DMS114 treated with DMSO at 0.1 percent for 48 hours (cell line): ENCODE results near the gene FSTL1.

Source experiments
- DNase-seq: peaks from one replicate; lab custom pipeline; 2025; ENCODE audit not compliant: unreplicated experiment; lab: John Stamatoyannopoulos, UW

Gene FSTL1

DNA sequence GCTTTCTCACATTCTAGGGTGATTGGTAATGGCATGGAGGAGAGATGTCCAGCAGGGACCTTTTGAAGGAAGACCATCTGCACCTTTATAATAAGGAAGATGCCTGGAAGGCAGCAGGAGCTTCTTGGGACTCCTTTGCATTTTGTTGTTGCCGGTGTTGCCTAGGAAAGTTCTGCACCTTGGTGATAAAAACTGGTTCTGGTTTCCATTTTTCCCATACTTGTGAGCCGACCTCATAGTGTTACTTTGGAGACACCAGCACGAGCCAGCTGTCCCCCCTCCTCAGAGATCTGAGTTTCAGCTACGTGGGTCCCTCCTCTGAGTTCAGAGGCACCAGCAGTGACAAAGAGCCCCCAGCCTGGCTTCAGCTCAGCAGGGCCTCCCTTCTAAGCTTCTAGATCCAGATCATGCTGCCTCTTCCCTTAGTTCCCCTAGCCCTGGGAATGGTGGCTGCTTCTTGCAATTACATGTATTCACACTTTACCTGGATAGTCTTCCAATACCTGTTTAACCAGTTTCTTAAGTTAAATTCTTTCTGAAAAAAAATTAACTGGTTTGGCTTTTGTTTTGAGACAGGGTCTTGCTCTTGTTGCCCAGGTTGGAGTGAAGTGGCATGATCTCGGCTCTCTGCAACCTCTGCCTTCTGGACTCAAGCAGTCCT is 18.0 kb upstream of the FSTL1 start:
- DNase-seq, result no peak

DNA sequence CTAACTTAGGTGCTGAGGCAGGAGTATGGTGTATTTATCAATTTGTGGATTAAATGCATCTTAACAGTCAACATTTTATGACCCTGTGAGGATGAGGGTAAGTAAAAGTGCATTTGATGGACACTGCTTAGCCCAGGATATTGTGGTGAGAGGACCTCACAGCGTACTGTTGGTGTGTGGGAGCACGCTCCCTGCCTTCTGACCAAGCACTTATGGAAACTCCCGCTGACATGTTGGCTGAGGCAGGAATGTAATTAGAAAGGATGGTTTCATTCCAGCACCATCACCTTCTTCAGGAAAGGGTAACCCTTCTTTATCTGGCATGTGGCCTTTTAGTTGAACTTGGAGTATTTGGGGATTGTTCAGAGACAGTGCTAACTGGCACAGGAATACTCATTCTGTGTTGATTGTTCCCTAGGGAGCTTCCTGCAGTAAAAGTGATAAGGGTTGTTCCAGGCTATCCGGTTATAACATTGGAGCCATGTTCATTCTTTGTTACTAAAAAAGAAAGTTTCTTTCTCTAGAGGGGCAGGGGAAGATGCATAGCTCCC is 11.7 kb upstream of the FSTL1 start:
- DNase-seq, result no peak

DNA sequence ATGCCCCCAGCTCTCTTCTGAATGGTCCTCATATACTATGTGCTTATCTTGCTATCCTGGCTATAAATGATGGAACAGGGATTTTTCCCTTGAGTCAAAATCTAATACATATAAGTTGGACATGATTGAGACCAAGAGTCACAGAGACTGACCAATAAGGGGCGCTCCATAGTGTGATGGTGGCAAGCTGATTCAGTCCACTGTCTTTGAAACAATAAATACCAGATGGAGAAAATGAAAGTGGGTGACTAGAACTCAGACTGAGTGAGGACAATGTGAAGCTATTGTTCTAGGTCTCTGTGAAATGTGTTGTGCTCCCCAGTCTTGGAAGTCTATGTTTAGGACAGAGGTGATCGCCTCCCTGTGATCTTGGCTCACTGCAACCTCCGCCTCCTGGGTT is 10.6 kb upstream of the FSTL1 start:
- DNase-seq, result no peak

DNA sequence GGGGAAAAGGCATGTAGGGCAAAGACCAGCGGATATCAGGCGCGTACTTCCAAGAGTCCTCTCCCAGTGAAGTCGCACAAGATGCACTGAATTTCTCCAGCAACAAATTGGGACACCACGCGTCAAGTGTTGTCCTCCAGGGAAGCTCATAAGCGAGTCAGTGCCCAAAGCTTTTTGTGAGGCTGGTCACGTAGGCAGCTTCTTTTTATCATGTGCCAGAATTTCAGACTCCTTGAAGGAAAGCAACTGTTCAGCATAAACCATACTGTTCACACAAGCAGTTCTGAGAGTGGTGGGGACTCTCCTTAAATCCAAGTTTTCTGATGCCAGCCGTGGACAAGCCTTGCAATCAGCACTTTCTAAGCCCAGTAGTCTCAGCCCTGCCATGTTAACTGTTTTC is 10.1 kb upstream of the FSTL1 start:
- DNase-seq, result no peak

DNA sequence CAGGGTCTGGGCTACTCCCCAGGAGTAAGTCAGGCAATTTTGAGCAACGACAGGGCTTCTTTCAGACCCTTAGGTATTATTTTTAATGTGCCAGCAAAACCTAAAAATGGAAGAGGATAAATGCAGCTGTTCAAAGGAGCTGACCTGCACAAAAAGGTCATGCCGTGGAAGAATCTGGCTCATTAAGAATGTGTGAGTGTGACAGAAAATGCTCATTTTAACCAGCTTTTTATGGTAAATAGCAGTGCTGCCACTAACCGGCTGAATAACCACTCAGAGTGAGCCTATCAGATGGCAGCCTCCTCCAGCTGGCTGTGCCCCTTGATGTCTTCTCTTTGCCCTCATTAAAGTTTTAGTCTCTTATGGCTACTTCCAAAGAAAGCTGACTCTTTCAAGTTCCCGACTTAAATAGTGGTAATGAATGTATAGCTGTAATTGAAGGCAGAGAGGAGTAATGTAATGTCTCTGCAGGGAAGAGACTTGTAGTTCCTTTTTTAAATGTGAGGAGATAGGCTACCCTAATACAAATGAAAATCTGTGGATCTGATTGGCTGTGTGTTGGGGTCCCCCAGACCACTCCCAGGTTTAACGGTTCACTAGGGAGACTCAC is 9.5 kb upstream of the FSTL1 start:
- DNase-seq, result no peak

DNA sequence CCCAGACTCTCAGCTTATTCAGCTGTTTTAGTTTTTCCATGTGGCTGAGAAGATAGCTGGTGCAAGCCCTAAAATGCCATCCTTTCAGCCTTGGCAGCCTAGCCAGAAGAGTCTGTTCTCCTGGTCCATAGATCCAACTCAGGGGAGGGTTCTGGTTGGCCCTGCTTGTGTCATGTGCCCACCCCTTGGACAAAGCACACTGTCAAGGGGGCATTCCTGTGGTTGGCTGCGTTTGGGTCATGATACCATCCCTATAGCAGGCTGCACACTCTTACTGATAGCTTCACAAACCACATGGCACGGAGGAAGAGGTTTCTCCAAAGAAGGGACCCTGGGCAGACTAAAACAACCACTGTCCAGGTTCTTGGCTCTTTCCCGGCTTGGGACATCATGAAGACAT is 8.4 kb upstream of the FSTL1 start:
- DNase-seq, result no peak

DNA sequence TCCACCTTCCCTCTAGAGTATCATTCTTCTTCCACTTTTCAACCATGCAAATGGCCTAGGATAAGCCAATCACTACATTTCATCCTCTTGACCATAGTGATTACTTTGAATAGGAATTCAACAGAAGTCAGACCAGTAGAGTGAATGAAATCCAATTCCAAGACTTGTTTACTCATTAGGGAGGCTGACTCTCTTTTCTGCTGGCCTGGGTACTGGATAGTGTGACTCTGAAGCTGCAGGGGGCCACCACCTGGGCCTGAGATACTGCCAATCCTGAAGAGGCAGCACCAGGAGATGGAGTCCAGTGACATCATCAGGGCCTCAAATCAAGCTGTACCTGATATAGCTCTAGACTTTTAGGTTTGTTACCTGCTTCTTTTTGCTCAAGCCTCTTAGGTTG is 7.0 kb upstream of the FSTL1 start:
- DNase-seq, result no peak

DNA sequence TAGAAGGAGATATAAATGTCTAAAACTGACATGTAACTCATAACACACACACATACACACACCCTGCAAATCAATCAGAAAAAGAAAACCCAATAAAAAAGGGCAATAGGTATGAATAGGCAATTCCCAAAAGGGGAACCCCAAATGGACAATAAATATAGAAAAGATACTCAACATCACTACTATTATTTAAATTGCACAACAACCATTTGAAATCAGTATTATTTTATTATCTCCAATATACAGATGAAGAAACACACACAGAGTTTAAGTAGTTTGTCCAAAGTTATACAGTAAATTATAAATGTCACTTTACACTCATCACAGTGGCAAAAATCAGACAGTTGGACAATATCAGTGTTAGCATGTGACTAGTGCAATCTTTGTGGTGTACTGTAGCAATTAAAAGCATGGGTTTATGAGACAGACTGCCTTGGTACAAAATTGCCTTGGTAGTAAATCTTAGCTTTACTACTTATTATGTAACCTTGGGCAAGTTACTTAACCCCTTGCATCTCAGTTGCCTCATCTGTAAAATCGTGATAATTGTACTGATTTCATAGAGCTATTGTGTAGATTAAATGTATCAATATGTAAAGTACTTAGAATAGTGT is 3.4 kb upstream of the FSTL1 start:
- no peak for DNase-seq

DNA sequence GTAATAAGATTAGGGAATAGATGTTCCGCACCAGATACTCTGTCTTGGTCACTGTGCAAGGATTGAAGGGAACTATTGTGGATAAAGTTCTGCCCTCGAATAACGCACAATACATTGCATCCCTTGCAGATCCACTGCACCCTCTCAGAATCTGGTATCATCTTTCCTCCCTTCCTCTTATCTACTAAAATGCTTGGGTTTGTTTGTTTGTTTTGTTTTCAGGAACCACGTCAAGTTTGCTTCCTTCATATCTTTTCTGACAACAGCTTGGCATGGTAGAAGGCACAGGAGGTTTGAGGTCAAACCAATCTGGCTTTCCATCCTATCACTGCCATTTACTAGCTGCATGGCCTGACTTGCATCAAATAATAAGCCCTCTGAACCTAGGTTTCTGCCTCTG is 2.0 kb upstream of the FSTL1 start:
- no peak for DNase-seq

DNA sequence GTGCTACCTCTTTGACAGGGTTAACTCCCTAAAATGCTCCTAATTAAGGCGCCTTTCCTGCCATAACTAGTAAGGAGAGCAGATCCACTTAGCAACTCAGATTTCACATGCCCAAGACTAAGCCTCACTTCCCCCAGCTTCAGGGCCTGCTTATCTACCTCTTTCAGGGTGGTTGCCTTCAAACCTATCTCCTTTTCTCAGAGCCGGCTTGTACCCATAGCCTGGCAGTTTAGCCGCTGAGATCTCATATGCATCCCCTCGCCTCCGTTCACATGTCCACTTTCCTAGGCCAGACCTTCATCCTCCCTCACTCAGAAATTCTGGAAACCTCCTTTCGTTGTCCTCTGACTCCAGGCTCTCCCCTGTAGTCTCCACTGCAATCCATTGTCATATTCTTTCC is 1.0 kb upstream of the FSTL1 start:
- no peak for DNase-seq

DNA sequence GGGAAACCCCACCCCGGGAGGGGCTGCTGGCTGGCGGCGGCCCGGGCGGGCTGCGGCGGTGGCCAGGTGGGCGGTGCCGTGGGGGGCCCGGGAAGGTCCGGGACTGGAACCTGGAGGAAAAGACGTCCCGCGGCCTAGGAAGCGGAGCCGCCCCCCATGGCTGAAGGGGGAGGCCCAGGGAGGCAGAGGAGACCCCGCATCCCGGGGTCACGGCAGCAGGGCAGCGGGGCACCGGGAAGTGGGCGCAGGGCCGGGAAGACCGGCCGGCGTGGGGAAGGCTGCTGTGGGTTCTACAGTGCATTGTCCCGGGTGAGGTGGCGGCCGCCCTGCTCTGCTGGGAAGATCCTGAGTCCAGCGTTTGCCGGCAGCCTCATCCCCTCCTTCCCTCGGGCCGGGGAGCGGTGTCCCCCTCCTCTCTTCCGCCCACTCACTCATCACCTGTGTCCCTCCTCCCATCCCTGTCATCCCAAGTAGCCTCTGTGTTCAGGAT is 525 bp upstream of the FSTL1 start:
- DNase-seq, result no peak

DNA sequence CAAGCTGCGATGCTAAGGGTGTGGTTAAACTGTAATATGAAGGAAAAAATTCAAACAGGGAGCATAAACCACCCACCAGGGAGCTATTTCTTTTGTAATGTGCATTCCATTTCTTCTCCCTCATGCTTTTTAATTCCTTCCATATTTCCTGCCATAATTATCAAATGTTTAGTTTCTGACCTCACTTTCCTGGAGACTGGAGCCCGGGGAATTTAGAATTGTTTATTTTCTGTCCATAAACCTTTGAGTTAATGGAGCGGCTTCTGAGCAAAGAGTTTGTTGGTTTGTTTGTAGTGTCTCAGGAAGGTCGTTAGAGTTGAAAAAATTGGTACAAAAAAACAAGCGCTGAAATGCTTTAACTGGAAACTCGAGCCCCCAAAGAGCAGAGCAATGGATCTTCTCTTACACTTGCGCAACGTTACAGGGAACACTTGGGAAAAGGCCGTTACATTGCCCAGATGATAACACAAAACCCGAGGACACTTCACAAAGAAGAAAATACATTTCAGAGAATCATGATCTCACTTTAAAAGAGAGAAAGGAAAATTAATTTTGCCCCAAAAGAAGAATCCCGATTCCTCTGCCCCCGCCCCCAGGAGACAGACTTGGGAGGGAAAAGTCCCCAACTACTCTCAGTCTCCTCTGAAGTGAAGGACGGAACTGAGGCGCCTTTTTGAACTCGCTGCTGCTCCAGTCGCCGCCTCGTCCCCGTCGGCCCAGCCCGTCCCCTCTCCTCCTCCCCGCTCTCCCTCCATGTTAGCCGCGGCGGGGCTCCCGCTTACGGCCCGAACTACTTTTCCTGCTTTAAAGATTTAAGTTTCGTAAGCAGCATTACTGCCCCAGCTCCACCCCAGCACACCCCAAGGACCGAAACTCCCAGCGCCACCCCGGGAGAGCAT is 842 bp downstream of the FSTL1 start:
- DNase-seq, result no peak

DNA sequence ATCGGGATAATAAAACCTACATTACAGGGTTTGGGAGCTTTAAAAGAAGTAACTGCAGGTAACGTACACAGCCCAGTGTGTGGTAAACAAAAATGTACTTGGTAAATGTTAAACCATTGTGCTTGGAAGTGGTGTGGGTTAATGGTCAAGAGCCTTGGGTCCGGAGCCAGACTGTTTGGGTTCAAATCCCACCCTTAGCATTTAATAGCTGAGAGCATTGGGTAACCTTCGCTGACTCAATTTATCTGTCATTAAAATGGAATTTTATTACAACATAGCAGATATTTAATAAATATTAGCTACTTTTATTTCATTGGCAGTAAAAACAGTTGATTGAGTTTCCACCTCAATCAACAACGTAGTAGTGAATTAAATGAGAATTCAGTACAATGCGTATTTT is 1.5 kb downstream of the FSTL1 start:
- DNase-seq, result no peak

DNA sequence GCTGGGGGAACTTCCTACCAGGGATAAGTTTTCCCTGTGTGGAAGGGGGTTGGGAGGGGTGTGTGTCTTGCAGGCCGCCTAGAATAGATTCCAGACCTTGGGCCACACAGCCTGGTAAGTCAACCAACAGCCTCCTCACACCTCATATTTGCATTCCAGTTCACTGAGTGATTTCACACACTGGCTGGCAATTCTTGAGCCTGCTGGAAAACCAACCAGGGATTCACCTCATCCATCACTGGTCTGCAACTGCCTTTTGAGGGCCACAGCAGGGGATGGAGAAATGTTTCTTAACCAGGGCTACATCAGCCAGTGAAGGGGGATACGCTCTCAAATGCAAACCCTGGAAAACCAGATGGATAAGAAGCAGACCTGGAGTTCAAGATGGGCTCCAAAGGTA is 2.0 kb downstream of the FSTL1 start:
- no peak for DNase-seq

DNA sequence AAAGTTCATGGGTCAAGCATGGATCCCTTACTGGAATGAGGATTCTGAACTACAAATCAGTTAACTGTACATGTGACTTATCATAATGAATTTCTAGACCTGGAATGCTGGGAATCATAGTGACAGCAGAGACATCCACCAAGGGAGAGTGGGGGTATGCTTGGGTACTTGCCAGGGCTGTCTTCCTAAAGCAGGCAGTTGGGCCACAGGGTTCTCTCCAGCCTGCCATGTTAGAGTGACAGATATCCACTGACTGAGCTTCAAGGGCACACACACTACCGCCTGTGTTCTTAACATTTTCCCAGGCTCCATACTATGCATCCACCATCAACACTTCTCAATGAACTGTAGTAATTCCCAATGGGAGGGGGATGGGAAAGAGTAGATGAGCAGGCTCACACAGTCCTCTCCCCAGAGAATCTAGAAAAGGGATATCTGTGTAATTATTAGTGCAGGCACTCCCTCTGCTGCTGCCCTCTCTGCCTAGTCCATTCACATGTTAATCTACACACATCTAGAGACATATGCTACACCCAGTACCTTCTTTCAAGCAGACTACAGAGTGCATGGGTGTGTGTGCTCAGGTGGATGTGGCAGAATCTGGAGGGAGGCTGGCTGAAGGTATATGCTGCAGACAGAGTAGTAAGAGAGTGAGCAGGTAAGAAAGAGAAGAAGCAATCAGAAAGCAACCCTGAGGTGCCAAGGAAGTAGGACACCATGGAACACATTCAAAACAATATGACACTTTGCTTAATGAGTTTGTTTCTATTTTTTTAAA is 3.7 kb downstream of the FSTL1 start:
- DNase-seq, result no peak

DNA sequence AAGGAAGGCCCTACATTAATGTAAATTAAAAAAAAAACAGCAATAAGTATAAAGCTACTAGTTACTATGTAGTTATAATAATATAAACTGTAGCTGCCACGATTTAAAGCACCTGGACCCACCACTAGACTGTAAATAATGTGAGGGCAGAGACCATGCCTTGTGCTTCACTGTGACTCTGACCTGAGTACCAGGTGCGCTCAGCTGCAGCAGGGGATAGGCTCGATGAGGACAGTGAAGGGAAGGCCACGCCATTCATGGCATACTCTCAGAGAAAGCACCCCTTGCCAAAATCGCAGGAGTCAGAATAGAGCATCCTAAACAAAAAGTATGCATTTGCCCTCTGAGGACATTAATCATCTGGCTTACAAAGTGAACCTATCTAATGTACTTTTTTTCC is 5.1 kb downstream of the FSTL1 start:
- no peak for DNase-seq

DNA sequence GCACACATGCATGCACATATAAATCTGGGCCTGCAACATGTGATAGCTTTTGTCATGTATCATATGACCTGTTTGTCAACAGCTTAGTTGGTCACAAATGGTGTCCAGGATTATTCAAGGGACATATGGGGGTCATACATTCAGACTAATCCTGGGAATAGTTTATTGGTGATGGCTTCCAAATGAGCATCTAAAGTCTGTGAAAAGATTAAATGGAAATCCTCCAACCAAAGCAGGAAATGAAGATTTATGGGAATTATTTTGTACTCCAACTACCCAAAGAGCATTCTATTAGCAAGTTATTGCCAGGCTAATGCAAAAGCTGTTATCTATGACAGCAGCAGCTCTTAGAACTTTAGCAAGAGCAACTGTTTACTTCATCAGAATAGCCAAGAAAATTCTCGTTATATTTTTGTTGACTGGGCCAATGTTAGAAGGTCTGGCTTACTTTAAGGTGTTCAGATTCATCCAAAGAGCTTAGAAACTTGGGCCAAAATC is 7.1 kb downstream of the FSTL1 start:
- DNase-seq, result no peak

DNA sequence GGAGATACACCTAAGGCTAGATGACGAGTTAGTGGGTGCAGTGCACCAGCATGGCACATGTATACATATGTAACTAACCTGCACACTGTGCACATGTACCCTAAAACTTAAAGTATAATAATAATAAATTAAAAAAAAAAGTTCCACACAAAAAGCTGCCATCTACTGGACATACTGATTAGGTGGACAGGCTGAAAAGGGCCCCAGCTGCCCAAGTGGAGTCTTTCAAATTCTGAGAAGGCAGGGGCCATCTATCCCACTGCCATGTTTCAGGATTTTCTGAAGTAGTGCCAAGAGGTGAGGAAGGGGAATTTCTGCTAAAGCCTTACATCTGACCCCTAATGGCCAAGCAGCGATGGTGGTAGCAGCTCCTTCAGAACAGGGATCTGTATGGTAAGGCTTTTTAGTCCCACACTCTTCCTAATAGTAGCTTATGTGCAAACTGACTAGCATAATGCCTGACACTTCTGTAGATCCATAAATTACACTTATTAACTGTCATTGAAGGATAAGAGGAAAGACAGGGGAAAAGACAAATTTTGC is 7.7 kb downstream of the FSTL1 start:
- no peak for DNase-seq

DNA sequence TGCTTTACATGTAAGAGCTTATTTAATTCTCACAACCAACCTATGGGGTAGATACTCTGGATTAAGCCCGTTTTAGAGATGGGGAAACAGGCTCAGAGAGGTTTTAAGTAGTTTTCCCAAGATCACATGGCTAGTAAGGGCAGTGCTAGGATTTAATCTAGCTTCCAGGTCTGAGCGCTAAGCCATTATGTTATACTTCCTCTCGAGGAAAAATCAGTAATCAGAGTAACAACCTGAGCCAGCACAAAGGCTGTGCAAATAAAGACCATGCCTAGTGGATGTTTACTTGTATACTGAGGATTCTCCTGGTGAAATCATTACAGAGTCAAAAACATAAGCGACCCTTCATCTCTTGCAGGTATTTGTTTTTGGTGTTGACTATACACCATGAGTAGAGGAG is 9.0 kb downstream of the FSTL1 start:
- DNase-seq, result no peak

DNA sequence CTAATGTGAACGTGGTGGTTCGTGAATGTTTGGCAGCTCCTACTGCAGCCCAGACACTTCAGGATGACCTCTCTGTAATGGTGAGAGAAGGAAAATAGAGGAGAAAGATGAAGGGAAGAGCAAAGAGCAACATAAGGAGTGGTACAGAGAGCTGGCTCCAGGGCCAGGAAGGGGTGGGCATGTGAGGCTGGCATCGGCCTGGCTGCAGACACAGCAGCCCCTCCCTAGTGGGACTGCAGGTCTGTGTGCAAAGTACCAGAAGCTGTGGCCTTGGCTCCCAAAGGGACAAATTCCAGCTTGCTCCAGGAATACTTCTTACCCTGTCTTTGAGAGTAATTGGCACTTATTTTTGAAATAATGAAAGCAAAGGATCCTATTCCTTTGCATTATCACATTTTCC is 10.0 kb downstream of the FSTL1 start:
- no peak for DNase-seq
